OCI-LY1 (cell line): Measurements from ENCODE around the gene POLA2.
A peak's percentile ranks its signal among the peaks of the same experiment; 100 is the strongest.
"Not testable (repeated sequence)": the region's sequence is repeated elsewhere in the genome, so short reads cannot be mapped to it uniquely, and the experiment has no call there.

Experiments used
- H2AFZ ChIP-seq: fragments of 200-600 bp; sonication (generic), shearing (Covaris generic); 2 replicates; pipeline ENCODE4 v1.6.0; 2014; ENCODE audit warnings: antibody characterized with exemption, mild to moderate bottlenecking, low read length
- H3F3A ChIP-seq: fragments of 200-600 bp; sonication (generic), shearing (Covaris generic); 2 replicates; pipeline ENCODE4 v1.6.0; 2014; ENCODE audit warnings: mild to moderate bottlenecking, antibody characterized with exemption, low read length, moderate library complexity; ENCODE audit not compliant: insufficient read depth
- H3K27ac ChIP-seq: fragments of 200-600 bp; sonication (generic); 2 replicates; pipeline ENCODE4 v1.5.1; 2014; ENCODE audit warnings: low read length, mixed run types, mild to moderate bottlenecking, low read depth; ENCODE audit not compliant: poor library complexity, severe bottlenecking
- H3K27me3 ChIP-seq: fragments of 200-600 bp; sonication (generic); 2 replicates; pipeline ENCODE4 v1.6.0; 2014; ENCODE audit warnings: antibody characterized with exemption, mild to moderate bottlenecking, low read length, moderate library complexity; ENCODE audit not compliant: insufficient read depth
- H3K36me3 ChIP-seq: fragments of 200-600 bp; sonication (generic); 2 replicates; pipeline ENCODE4 v1.6.1; 2014; ENCODE audit warnings: mild to moderate bottlenecking, antibody characterized with exemption, low read length, moderate library complexity, mixed read lengths; ENCODE audit not compliant: insufficient read depth
- H3K4me1 ChIP-seq: fragments of 200-600 bp; sonication (generic); 2 replicates; pipeline ENCODE4 v1.5.1; 2014; ENCODE audit warnings: mild to moderate bottlenecking, low read length, moderate library complexity; ENCODE audit not compliant: insufficient read depth, severe bottlenecking
- H3K4me2 ChIP-seq: fragments of 200-600 bp; sonication (generic), shearing (Covaris generic); 2 replicates; pipeline ENCODE4 v1.6.1; 2014; ENCODE audit warnings: low read length
- H3K4me3 ChIP-seq: fragments of 200-600 bp; sonication (generic); 2 replicates; pipeline ENCODE4 v1.5.1; 2014; ENCODE audit warnings: low read length, low read depth, mild to moderate bottlenecking, mixed read lengths; ENCODE audit not compliant: poor library complexity, severe bottlenecking
- H3K79me2 ChIP-seq: fragments of 200-600 bp; shearing (Covaris generic); 2 replicates; pipeline ENCODE4 v1.6.1; 2016; ENCODE audit warnings: mixed run types, low read length, mixed read lengths; ENCODE audit not compliant: insufficient read depth
- H3K9ac ChIP-seq: fragments of 200-600 bp; sonication (generic), shearing (Covaris generic); 2 replicates; pipeline ENCODE4 v1.6.1; 2014; ENCODE audit warnings: mild to moderate bottlenecking, low read length, mixed read lengths
- H3K9me2 ChIP-seq: fragments of 200-600 bp; sonication (generic), shearing (Covaris generic); 2 replicates; pipeline ENCODE4 v1.6.1; 2014; ENCODE audit warnings: low read depth, mild to moderate bottlenecking, low read length, mixed read lengths
- H3K9me3 ChIP-seq: fragments of 200-600 bp; shearing (Covaris generic); 2 replicates; pipeline ENCODE4 v1.6.1; 2014; ENCODE audit warnings: low read length, mixed read lengths
- H4K20me1 ChIP-seq: fragments of 200-600 bp; sonication (generic), shearing (Covaris generic); 2 replicates; pipeline ENCODE4 v1.6.0; 2016; ENCODE audit warnings: mild to moderate bottlenecking, low read length; ENCODE audit not compliant: insufficient read depth
- EZH2 ChIP-seq: fragments of 200-600 bp; sonication (generic), shearing (Covaris generic); IDR thresholded peaks from 2 replicates; pipeline ENCODE4 v1.8.0; 2017; ENCODE audit warnings: borderline replicate concordance, mixed run types, mild to moderate bottlenecking, antibody characterized with exemption, low read length, moderate library complexity, mixed read lengths
- TF ChIP-seq, protein P1 (sequence below): fragments of 200-600 bp; sonication (generic), shearing (Covaris generic); IDR thresholded peaks from 2 replicates; pipeline ENCODE4 v1.5.1; 2017; ENCODE audit warnings: mild to moderate bottlenecking, antibody characterized with exemption, low read length, moderate library complexity, mixed read lengths

Gene POLA2

DNA sequence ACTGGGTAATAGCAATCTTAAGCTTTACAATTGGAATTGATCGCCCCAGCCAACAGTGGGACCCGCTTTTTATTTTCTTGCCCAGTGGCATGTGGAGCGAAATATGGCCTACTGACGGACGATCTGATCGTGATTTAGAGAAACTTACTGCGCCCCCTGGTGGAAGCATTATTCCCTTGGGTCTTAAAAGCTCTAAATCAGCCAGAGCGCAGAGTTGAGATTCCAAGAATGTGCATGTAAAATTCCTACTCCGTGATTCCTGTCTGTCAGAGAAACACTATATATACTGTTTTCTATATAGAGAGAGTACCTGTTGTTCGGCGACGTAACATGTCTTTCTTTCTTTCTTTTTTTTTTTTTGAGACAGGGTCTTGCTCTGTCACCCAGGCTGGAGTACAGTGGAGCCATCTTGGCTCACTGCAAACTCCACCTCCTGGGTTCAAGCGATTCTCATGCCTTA is 68.2 kb downstream of the POLA2 start:
- H3K9me3 ChIP-seq = no peaks in the 10 kb centered on the region
- TF ChIP-seq, protein P1, sequence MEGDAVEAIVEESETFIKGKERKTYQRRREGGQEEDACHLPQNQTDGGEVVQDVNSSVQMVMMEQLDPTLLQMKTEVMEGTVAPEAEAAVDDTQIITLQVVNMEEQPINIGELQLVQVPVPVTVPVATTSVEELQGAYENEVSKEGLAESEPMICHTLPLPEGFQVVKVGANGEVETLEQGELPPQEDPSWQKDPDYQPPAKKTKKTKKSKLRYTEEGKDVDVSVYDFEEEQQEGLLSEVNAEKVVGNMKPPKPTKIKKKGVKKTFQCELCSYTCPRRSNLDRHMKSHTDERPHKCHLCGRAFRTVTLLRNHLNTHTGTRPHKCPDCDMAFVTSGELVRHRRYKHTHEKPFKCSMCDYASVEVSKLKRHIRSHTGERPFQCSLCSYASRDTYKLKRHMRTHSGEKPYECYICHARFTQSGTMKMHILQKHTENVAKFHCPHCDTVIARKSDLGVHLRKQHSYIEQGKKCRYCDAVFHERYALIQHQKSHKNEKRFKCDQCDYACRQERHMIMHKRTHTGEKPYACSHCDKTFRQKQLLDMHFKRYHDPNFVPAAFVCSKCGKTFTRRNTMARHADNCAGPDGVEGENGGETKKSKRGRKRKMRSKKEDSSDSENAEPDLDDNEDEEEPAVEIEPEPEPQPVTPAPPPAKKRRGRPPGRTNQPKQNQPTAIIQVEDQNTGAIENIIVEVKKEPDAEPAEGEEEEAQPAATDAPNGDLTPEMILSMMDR = peak; percentile 79
- TF ChIP-seq EZH2 = no peak
- H4K20me1 ChIP-seq = no peaks in the 10 kb centered on the region
- peak overlapping the region; percentile 2 for H3K27ac ChIP-seq
- no peaks in the 10 kb centered on the region for H3K27me3 ChIP-seq
- peaks cover 6% of the 10 kb centered on the region for H3F3A ChIP-seq
- no peaks in the 10 kb centered on the region for H3K9me2 ChIP-seq
- H3K79me2 ChIP-seq = peaks cover 11% of the 10 kb centered on the region
- no peak overlapping the region for H3K4me3 ChIP-seq
- H3K36me3 ChIP-seq = no peaks in the 10 kb centered on the region
- no peak overlapping the region; the same call in 1 of the 2 replicates for H3K9ac ChIP-seq
- H2AFZ ChIP-seq = peak overlapping the region; percentile 8; the same call in 1 of the 2 replicates
- peak overlapping the region; percentile 33; the same call in 1 of the 2 replicates for H3K4me2 ChIP-seq
- peaks cover 18% of the 10 kb centered on the region for H3K4me1 ChIP-seq

DNA sequence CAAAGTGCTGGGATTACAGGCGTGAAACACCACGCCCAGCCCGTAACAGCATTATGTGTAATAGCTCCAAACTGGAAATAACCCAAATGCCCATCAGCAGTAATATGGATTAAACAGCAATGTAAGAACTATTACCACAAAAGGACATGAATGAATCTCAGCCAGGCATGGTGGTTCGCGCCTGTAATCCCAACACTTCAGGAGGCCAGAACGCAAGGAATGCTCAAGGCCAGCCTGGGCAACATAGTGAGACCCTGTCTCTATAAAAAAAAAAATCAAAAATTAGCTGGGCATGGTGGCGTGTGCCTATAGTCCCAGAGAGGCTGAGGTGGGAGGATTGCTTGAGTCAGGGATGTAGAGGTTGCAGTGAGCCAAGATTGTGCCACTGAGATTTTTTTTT is 68.8 kb downstream of the POLA2 start:
- Histone ChIP-seq H3K9me3 (no peaks in the 10 kb centered on the region), H4K20me1 (no peaks in the 10 kb centered on the region), H3F3A (peaks cover 6% of the 10 kb centered on the region), H3K27me3 (no peaks in the 10 kb centered on the region), H3K4me3 (no peak overlapping the region), H3K27ac (no peak overlapping the region), H3K9ac (no peak overlapping the region), H3K4me2 (no peak overlapping the region), H3K36me3 (no peaks in the 10 kb centered on the region), H3K9me2 (no peaks in the 10 kb centered on the region), H2AFZ (no peak overlapping the region), H3K4me1 (peaks cover 23% of the 10 kb centered on the region), H3K79me2 (peaks cover 16% of the 10 kb centered on the region)
- TF ChIP-seq, protein P1 = no peak
- TF ChIP-seq EZH2 = no peak

DNA sequence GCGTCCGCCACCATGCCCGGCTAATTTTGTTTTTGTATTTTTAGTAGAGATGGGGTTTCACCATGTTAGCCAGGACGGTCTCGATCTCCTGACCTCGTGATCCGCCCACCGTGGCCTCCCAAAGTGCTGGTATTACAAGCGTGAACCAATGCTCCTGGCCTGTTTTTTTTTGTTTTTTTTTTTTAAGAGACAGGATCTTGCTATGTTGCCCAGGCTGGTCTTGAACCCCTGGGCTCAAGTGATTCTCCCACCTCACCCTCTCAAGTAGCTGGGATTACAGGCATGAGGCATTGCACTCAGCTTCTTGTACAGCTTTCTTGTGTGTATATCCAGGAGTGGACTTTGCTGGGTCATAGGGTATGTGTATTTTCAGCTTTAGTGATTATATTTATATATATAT is 70.8 kb downstream of the POLA2 start:
- peaks cover 23% of the 10 kb centered on the region for H3K4me1 ChIP-seq
- H3K36me3 ChIP-seq, H3K9me3 ChIP-seq, H3K27ac ChIP-seq, H3K4me3 ChIP-seq, H3K27me3 ChIP-seq, H3K4me2 ChIP-seq, H2AFZ ChIP-seq, H3K9ac ChIP-seq, H4K20me1 ChIP-seq, H3K9me2 ChIP-seq, H3F3A ChIP-seq: not testable (repeated sequence)
- H3K79me2 ChIP-seq = peaks cover 25% of the 10 kb centered on the region

DNA sequence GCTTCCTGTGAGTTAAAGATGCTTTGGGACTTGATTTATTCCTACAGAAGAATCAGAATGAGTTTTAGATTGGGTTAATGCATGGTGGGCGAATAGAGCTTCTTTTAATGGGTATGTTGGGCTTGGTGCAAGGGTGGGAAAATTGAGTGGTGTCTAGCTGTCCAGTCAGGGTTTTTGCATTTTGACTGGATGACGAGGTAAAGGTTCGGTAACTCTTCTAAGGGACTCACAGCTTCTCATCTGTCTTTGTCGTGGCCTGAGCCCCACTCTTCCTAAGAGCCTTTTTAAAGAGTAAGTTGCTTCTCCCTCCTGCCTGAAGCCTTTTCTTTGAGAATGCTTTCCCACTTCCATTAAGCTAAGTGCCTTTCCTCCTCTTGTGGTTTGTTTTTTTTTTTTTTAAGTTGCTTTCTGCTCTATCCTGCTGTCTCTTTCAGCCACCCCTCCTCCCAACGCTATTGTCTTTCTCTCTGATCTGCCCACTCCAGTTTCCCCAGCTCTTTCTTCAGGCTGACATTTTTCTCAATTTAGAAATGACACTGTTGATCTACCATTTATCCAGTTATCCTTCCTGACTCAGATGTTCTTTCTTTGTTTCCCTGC is 73.0 kb downstream of the POLA2 start:
- Histone ChIP-seq H3K36me3 (peaks cover 15% of the 10 kb centered on the region; the same call in 1 of the 2 replicates), H3K9me3 (no peaks in the 10 kb centered on the region), H3K9me2 (no peaks in the 10 kb centered on the region), H3K27me3 (no peaks in the 10 kb centered on the region), H3K9ac (peak overlapping the region; percentile 85), H3K79me2 (peaks cover 41% of the 10 kb centered on the region), H3F3A (peaks cover 6% of the 10 kb centered on the region), H3K4me1 (peaks cover 25% of the 10 kb centered on the region), H2AFZ (no peak overlapping the region), H3K4me2 (peak overlapping the region; percentile 100), H4K20me1 (peaks cover 3% of the 10 kb centered on the region; the same call in 1 of the 2 replicates), H3K4me3 (peak overlapping the region; percentile 78), H3K27ac (peak overlapping the region; percentile 8)
- TF ChIP-seq EZH2 = no peak
- TF ChIP-seq, protein P1 = no peak
